DMS53 (cell line): ENCODE measurements around the gene SDS.
"Not testable (repeated sequence)": the region's sequence is repeated elsewhere in the genome, so short reads cannot be mapped to it uniquely, and the experiment has no call there.

ENCODE experiments used
- DNase-seq: peaks from one replicate; lab custom pipeline; 2025; lab: John Stamatoyannopoulos, UW

SDS gene

DNA sequence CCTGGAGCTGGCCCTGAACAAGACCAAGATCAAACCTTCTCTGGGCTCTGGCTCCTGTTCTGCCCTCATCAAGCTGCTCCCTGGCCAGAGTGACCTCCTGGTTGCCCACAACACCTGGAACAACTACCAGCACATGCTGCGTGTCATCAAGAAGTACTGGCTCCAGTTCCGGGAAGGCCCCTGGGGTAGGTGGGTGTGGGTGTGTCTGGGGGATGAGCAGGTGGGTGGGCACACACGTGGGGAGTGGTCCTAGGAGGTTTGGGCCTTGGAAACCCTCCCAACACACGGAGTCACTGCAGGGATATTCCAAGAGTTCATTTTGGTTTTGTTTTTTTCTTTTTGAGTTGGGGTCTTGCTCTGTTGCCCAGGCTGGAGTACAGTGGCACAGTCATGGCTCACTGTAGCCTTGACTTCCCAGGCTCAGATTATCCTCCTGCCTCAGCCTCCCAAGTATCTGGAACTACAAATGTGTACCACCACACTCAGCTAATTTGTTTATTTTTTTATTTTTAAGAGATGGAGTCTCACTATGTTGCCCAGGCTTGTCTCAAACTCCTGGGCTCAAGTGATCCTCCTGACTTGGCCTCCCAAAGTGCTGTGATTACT, 28.8 kb downstream of the SDS start:
- DNase-seq = no peak

DNA sequence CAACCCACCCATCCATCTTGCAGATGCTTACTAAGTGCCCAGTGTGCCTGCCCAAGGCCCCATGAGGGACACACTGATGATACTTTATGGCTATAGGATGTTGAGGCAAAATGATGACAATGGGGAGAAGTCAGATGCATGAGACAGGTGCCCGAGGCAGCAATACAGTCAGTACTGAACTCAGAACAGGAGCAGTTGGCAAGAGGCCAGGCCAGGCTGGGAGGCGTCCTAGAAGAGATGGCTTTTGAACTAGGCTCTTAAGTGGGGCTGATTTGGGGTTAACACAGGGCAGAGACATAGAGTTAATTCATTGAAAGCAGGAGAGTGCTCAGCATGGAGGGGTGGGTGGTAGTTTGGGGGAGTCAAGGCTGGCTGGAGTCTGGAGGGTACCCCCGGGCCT, 29.7 kb downstream of the SDS start:
- no peak for DNase-seq

DNA sequence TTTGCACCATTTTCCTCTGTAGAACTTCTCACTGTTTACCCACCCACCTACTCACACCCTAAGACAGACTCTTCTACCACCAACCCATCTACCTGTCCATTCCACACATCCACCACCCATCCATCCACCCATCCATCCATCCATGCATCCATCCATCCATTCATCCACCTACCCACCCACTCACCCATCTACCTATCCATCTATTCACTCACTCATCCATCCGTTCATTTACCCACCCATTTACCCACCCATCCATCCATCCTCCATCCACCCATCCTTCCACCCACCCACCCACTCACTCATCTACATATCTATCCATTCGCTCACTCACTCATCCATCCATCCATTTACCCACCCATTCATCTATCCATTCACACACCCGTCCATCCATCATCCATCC, 30.2 kb downstream of the SDS start:
- no peak for DNase-seq

- no peak for DNase-seq
Measured at GRCh38 chr12:113372371-113372770, 31.3 kb downstream of the SDS start.

DNA sequence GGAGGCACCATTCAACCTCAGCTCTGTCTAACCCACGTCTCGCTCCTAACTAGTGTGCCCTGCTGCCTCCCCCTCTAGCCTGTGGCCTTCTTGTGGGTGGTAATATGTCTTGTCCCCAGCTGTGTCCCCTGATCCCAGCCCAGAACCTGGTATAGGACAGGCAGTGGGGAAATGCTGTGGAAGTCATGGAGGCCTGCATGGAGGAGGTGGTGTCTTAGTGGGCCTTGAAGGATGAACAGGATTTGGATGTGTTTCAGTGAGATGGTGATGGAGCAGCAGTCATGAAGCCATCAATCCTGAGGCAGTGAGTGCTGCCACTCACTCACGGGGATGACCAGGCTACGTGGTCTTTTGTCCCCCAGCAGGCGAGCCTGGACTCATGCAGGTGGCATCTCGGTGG, 31.9 kb downstream of the SDS start:
- no peak for DNase-seq

GRCh38 chr12:113370923-113371682, 32.6 kb downstream of the SDS start:
- no peak for DNase-seq

GRCh38 chr12:113369391-113369985, 34.2 kb downstream of the SDS start:
- no peak for DNase-seq

DNA sequence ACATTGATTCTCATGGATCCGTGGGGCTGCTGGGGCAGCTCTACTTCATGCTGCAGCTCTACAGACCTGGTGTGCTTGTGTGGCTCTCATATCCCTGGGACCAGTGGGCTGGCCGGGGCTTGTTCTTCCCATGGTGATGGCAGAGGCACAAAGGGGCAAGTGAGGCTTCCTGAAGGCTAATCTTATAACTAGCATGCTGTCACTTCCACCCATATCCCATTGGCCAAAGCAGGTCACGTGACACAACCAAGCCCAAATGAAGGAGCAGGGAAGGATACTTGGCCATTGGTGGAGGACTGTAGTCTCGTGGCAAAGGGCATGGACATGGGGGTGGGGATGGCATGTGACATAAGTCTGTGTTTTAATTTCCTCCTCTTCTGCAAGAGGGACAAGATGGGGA, 35.4 kb downstream of the SDS start:
- DNase-seq = no peak

DNA sequence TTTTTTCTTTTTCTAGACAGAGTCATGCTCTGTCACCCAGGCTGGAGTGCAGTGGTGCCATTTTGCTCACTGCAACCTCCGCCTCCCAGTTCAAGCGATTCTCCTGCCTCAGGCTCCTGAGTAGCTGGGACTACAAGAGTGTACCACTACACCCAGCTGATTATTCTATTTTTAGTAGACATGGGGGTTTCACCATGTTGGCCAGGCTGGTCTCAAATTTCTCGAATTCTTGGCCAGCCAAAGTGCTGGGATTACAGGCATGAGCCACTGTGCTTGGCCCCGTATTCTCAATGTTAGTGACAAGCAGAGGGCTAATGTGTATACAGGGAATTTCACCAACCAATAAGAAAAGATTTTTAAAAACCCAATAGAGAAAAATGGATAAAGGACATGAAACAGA, 36.9 kb downstream of the SDS start:
- DNase-seq = no peak

- no peak for DNase-seq
Measured at GRCh38 chr12:113365639-113366395, 37.9 kb downstream of the SDS start.

- DNase-seq = no peak
Measured at GRCh38 chr12:113364698-113365097, 39.0 kb downstream of the SDS start.

- DNase-seq = no peak
Measured at GRCh38 chr12:113361574-113362370, 41.9 kb downstream of the SDS start.

DNA sequence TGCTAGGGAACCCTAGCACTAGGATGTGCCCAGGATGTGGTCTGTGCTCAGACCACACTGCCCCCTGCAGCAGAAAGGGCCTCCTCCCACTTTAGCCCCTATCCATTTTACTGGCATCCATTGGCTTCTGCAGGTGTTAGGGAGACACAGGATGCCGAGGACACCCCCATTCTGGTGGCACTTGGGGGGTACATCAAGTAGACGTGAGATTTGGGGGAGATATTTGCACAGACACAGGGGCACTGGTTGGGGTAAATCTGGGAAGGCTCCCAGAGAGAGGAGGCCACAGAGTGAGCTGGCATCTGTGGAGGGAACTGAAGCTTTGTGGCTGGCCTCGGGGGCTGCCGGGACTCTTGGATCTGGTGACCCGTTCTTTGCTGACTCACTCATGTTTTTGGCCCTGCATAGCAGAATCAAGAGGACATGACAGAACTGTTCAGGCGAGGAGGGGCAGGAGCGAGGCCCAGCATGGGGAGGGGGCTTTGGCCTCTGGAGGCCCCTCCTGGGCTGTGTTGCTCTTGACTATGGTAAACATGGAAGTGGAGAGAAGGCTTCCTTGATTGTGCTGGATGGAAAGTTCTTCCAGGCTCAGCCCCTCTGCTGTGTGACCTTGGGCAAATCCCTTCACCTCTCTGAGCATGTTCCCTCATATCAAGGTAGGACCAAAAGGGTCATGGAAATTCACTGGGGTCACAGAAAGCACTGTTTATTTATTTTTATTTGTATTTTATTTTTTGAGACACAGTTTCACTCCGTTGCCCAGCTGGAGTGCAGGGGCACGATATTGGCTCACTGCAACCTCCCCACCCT, 43.5 kb downstream of the SDS start:
- DNase-seq = no peak

DNA sequence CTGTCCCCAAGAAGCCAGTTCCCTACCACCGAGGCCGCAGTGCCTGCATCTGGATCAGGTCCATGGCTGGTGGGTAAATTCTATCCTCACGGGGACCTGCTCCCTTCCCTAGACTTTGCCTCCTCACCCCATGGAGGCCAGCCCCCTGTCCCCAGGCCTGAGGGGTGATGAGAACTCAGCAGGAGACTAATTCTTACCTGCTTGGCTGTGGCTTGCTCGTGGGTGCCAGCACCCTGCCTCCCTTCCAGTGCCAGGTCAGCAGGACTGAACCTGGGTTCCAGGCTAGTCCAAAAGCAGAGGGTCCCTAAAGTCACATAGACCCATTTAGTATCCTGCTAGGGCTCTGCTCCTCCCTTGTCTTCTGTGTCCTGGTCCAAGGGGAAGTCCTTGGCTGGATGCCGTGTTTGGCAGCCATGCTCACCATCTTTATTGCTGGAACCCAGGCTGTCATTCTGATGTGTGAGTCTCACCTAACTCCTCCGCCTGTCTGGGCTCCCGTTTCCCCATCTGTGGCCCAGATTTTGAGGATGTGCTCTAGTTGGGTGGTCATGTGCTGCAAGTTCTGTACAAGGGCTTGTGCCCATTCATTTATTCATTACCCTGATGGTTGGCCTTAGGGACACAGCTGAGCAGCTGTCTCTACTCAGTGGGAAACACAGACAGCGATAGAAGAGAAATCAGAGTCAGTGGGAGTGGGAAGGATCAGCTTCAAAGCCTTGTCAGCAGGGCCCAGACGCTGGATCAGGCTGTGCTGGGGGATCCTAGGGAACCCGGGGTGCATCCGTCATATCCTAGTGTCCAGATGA, 44.4 kb downstream of the SDS start:
- peak; percentile 47 for DNase-seq

- DNase-seq = peak; percentile 98
Measured at GRCh38 chr12:113358381-113359132, 45.1 kb downstream of the SDS start, which contains the start of gene PLBD2. Gene PLBD2, plus strand, starts transcription at chr12:113358587. Its CDS starts 14 bp downstream, at chr12:113358601.

- not testable (repeated sequence) for DNase-seq
Measured at GRCh38 chr12:113354192-113354591, 49.5 kb downstream of the SDS start.

DNA sequence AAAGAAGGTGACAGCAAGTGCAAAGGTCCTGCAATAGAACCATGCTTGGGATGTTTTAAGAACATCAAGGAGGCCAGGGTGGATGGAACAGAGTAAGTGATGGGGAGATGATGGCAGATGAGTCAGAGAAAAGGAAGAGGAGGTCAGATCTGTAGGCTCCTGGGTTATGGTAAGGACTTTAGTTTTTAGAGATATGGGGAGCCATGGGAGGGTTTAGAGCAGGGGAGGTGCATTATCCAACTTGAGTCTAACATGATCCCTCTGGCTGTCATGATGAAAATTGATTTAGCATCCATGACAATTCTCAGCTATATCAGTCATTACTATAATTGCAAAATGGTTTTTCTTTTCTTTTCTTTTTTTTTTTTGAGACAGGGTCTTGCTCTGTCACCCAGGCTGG, 52.6 kb downstream of the SDS start:
- no peak for DNase-seq

GRCh38 chr12:113348849-113349536, 54.7 kb downstream of the SDS start:
- DNase-seq = no peak

DNA sequence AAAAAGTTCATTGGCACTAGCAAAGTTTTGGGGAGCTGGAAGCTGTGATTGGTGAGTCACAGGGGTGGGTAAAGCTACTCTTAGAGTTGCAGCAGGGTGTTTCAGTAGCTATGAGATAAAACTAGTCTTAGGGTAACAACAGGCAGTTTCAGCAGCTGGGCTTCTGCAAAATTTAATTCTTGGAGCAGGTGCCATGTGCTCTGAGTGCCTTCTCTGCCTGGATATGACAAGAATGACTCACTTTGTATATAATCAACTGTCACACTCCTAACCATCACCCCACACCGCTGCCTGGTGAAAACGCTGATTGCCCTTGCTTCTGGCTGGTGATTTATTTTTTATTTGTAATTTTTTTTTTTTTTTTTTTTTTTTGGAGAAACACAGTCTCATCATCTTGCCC, 55.8 kb downstream of the SDS start:
- DNase-seq = peak; percentile 75
